Lung microvascular endothelial cell (primary cell): ENCODE results near the gene SVIP. TPM values are rescaled to one million over a fixed set of nuclear protein-coding genes. Genes with fewer than 3 reads are reported as not detected.

Source experiments
- DNase-seq, 2 donors: peaks; one replicate each; pipeline versions ENCODE4 v3.0.0 to v3.0.0-alpha.2; 2010; ENCODE audit warnings: low read depth in 2 of 2
- total RNA-seq: library from RNA; depleted of rRNA; stranded (reverse); fragments of >200 nt; gene quantifications from 2 replicates; pipeline ENCODE4 v1.2.1, GENCODE V29; 2014

SVIP gene
- total RNA-seq, 1 donor from 2014 or later, result 10.3 TPM

- peak in 1 of 2 donors; percentile 7 for DNase-seq
Observed at GRCh38 chr11:22795914-22796313, 33.7 kb downstream of the SVIP start.

GRCh38 chr11:22792497-22792896, 37.1 kb downstream of the SVIP start:
- DNase-seq, result peak; percentile 94 to 96

- DNase-seq, result peak; percentile 61 to 66
Observed at GRCh38 chr11:22787551-22788162, 41.9 kb downstream of the SVIP start.

- no peak for DNase-seq
Observed at GRCh38 chr11:22787055-22787454, 42.5 kb downstream of the SVIP start.

GRCh38 chr11:22786475-22786874, 43.1 kb downstream of the SVIP start:
- DNase-seq, result no peak

- DNase-seq, result peak; percentile 18 to 90
Observed at GRCh38 chr11:22785251-22785650, 44.4 kb downstream of the SVIP start.

GRCh38 chr11:22780952-22781593, 48.5 kb downstream of the SVIP start:
- DNase-seq, result no peak

- DNase-seq, result no peak
Observed at GRCh38 chr11:22779850-22780249, 49.8 kb downstream of the SVIP start.

GRCh38 chr11:22778642-22779041, 51.0 kb downstream of the SVIP start:
- DNase-seq, result no peak

- DNase-seq, result no peak
Observed at GRCh38 chr11:22775248-22775647, 54.4 kb downstream of the SVIP start.

GRCh38 chr11:22774716-22775115, 54.9 kb downstream of the SVIP start:
- DNase-seq, result no peak

- DNase-seq, result no peak
Observed at GRCh38 chr11:22769081-22769480, 60.5 kb downstream of the SVIP start.

Other genes with a start within 250 kb of the SVIP start
- 5.7 and 7.3 TPM in 2 replicates for gene FANCF, start 204.0 kb downstream of the SVIP start, total RNA-seq
- gene GAS2, start 163.2 kb downstream of the SVIP start, total RNA-seq, result 0.60 and 0.87 TPM in 2 replicates
- not detected in 2 replicates for gene CCDC179, start 30.7 kb upstream of the SVIP start, total RNA-seq